ENCODE measurements around the gene MBOAT7.
A peak's percentile ranks its signal among the peaks of the same experiment; 100 is the strongest.
"Not testable (repeated sequence)": the region's sequence is repeated elsewhere in the genome, so short reads cannot be mapped to it uniquely, and the experiment has no call there.

MBOAT7 gene

GRCh38 chr19:54222474-54223276, 33.3 kb upstream of the MBOAT7 start, which contains the start of gene LILRB3:
TSS of gene LILRB3 (minus strand) at chr19:54223007. CDS start at chr19:54222976, 31 bp downstream.
- Histone ChIP-seq H3K36me3 (peaks cover 39% of the 10 kb centered on the region), H3K4me3 (ENCODE audit: low read depth in 1 of 2, low read length in 1 of 2) (peak within 1 kb of the TSS; percentile 82 to 88), H3K27ac (peak within 1 kb of the TSS; percentile 92), H3K4me1 (ENCODE audit: control insufficient read depth in 1 of 2, insufficient read depth in 1 of 2, low read depth in 1 of 2, low read length in 1 of 2) (peaks cover 52% of the 10 kb centered on the region in 2 experiments)
- not testable (repeated sequence) for H3K9me3 ChIP-seq, H3K27me3 ChIP-seq
- TF ChIP-seq, protein P1, sequence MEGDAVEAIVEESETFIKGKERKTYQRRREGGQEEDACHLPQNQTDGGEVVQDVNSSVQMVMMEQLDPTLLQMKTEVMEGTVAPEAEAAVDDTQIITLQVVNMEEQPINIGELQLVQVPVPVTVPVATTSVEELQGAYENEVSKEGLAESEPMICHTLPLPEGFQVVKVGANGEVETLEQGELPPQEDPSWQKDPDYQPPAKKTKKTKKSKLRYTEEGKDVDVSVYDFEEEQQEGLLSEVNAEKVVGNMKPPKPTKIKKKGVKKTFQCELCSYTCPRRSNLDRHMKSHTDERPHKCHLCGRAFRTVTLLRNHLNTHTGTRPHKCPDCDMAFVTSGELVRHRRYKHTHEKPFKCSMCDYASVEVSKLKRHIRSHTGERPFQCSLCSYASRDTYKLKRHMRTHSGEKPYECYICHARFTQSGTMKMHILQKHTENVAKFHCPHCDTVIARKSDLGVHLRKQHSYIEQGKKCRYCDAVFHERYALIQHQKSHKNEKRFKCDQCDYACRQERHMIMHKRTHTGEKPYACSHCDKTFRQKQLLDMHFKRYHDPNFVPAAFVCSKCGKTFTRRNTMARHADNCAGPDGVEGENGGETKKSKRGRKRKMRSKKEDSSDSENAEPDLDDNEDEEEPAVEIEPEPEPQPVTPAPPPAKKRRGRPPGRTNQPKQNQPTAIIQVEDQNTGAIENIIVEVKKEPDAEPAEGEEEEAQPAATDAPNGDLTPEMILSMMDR (IDR thresholded peaks at IDR 0.05), result peak; percentile 15

- peaks cover 53 to 57% of the 10 kb centered on the region in 2 experiments for H3K4me1 ChIP-seq (ENCODE audit: control insufficient read depth in 1 of 2, insufficient read depth in 1 of 2, low read depth in 1 of 2, low read length in 1 of 2)
- peaks cover 46% of the 10 kb centered on the region for H3K36me3 ChIP-seq
- H3K4me3 ChIP-seq (ENCODE audit: low read depth in 1 of 2, low read length in 1 of 2), result peak overlapping the region; percentile 82 to 88
- peak overlapping the region; percentile 92 for H3K27ac ChIP-seq
- H3K27me3 ChIP-seq, H3K9me3 ChIP-seq: not testable (repeated sequence)
Observed at GRCh38 chr19:54221947-54222346, 32.6 kb upstream of the MBOAT7 start.

DNA sequence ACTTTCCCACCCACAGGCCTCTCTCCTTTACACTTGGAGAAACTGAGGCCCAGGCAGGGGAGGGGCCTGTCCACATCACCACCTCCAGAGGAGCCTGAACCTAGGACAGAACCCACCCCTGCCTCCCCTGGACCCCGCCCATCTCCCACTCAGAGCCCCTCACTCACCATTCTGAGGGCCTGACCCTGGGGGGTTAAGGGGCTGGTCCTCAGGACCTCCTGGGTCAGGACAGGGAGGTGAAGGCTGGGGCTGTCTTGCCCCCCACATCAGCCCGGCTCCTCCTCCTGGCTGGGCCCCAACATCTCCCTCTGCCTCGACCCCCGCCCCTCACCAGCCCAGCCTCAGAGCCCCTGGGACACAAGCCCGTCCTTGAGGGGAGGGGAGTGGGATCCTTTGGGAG, 30.3 kb upstream of the MBOAT7 start:
- H3K4me1 ChIP-seq (ENCODE audit: control insufficient read depth in 1 of 2, insufficient read depth in 1 of 2, low read depth in 1 of 2, low read length in 1 of 2), result peaks cover 68 to 73% of the 10 kb centered on the region in 2 experiments
- not testable (repeated sequence) for H3K27me3 ChIP-seq, H3K9me3 ChIP-seq
- peak overlapping the region; percentile 32 to 35 for H3K4me3 ChIP-seq (ENCODE audit: low read depth in 1 of 2, low read length in 1 of 2)
- H3K36me3 ChIP-seq, result peaks cover 66% of the 10 kb centered on the region
- peak overlapping the region; percentile 79 for H3K27ac ChIP-seq

DNA sequence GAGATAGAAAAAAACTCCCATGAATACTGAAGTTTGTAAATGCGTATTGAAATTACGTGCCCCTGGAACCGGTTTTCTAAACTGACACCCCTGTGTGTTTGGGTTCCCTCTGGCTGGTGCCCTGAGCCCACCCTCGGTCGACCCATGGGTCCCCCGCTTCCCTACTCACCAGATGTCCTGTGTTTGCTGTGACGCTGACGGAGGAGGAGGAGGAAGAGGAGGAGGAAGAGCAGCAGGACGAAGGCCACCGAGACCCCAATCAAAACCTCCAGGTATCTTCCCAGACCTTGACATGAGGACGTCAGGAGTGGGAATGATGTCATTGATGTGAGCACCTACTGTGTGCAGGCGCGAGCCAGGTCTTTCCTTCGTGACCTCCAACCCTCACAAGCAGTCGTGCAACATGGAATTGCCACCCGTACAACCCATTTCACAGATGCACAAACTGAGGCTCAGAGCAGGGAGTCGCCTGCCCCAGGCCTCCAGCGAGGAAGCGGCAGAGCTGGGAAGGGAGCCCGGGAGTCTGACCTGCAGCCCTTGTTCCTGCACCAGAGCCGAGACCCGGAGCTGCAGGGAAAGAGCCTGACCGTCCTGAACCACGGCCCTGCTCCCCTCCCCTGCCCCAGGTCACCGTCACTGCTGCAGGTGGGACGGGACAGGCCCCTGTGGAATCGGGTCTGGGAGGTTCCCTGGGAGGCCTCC, 29.7 kb upstream of the MBOAT7 start:
- peaks cover 68 to 73% of the 10 kb centered on the region in 2 experiments for H3K4me1 ChIP-seq (ENCODE audit: control insufficient read depth in 1 of 2, insufficient read depth in 1 of 2, low read depth in 1 of 2, low read length in 1 of 2)

DNA sequence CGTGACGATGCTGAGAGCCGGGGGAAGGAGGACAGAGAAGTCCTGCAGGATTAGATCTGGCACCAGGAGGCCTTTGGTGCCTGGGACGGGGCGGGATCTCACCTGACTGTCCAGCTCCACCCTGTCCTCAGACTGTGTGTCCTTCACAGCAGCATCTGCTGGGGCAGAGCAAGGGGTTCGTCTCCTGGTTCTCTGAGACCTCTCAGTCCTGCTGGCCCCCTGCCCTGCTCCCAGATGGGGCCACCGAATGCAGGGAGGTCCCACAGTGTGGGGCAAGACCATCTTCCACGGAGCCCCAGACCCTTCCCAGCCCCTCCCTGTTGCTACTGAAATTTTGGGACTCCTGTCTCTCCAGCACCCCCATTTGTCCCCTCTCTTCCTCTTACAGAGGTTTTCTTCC, 28.9 kb upstream of the MBOAT7 start:
- TF ChIP-seq, protein P1 (IDR thresholded peaks at IDR 0.05), result no peak
- H3K27me3 ChIP-seq, result no peaks in the 10 kb centered on the region
- peak overlapping the region; percentile 79 for H3K27ac ChIP-seq
- peaks cover 66% of the 10 kb centered on the region for H3K36me3 ChIP-seq
- H3K9me3 ChIP-seq, result no peaks in the 10 kb centered on the region
- peaks cover 65 to 72% of the 10 kb centered on the region in 2 experiments for H3K4me1 ChIP-seq (ENCODE audit: control insufficient read depth in 1 of 2, insufficient read depth in 1 of 2, low read depth in 1 of 2, low read length in 1 of 2)
- H3K4me3 ChIP-seq (ENCODE audit: low read depth in 1 of 2, low read length in 1 of 2), result peak overlapping the region in 1 of 2 experiments; percentile 32

More for the DNA sequence above, 29.7 kb upstream of the MBOAT7 start:
- TF ChIP-seq, protein P1 (IDR thresholded peaks at IDR 0.05), result no peak
- no peaks in the 10 kb centered on the region for H3K9me3 ChIP-seq
- H3K36me3 ChIP-seq, result peaks cover 66% of the 10 kb centered on the region
- no peaks in the 10 kb centered on the region for H3K27me3 ChIP-seq
- H3K27ac ChIP-seq, result peak overlapping the region; percentile 79
- H3K4me3 ChIP-seq (ENCODE audit: low read depth in 1 of 2, low read length in 1 of 2), result peak overlapping the region; percentile 32 to 35

DNA sequence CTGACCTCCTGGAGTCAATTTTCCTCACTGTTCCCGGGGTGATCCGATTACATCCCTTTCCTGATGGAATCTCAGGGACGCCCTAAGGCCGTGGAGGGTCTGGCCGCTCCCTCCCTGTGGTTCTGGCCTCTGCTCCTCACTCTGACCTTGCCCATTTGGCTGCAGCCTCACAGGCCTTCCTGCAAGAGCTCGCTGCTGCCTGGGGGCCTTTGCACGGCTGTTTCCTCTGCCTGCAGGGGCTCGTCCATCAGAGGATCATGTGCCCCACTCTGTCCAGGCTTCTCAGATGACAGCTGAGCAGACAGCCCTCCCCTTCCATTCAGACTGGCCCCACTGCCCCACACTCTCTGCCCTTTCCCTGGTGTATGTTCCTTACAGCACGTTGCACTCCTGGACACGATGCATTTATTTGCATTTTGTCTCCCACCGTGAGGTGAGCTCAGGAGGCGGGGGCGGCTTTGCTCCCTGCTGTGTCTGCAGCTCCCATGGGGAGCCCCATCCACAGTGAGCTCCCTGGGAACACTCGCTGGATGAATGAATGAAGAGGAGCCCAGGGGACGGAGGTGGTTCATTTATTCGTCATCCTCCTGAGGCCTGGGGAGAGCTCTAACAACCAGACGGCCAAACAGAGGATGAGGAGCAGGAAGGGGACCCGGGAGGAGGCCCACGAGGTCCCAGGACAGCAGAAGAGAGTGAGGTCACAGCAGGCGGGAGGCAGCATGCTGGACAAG, 28.3 kb upstream of the MBOAT7 start:
- not testable (repeated sequence) for H3K27me3 ChIP-seq; H3K4me3 ChIP-seq (ENCODE audit: low read depth in 1 of 2, low read length in 1 of 2); H3K9me3 ChIP-seq
- peaks cover 65 to 73% of the 10 kb centered on the region in 2 experiments for H3K4me1 ChIP-seq (ENCODE audit: control insufficient read depth in 1 of 2, insufficient read depth in 1 of 2, low read depth in 1 of 2, low read length in 1 of 2)
- peaks cover 66% of the 10 kb centered on the region for H3K36me3 ChIP-seq
- H3K27ac ChIP-seq, result peak overlapping the region; percentile 79
